GM19463 (cell line): ENCODE measurements around the gene MARK1.

Experiments used
- ATAC-seq: cut with Tn5 transposase; IDR thresholded peaks from one replicate; pipeline ENCODE4 v1.9.1; 2021; ENCODE audit warnings: mild to moderate bottlenecking, moderate library complexity; ENCODE audit not compliant: unreplicated experiment

MARK1 gene

DNA sequence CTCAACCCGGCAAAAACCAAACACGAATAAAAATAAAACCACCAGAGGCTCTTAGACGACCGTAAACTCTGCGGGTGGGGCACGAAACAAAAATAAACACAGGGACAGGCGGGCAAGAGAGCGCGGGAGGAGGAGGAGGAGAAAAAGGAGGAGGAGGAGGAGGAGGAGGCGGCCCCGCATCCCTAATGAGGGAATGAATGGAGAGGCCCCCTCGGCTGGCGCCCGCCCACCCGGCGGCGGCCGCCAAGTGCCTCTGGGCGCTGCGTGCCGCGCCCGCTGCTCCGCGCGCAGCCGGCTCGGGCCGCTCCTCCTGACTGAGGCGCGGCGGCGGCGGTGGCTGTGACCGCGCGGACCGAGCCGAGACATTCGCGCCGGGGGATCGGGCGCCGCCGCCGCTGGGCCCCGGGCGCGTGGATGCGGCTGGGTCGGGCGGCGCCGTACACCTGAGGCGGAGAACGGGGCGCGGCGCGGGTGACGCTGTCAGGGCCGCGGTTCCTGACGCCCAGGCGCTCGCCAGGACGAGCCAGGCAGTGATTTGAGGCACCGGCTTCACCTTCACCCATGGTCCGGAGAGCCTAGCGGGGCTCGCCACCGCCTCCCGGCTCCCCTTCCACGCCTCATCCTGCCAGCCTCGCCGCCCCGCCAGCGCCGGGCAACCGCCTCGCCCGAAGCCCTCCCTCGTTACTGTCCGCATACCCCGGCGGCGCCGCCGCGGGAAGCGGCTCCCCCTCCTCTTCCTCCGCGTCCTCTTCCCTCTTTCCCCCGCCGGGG, at the start of gene MARK1:
TSS of gene MARK1 (plus strand) at position 229 of the 771 bp plus-strand sequence. CDS start 687 bp downstream, outside the sequence.
- ATAC-seq = peak; percentile 62

- no peak for ATAC-seq
Observed at GRCh38 chr1:220483700-220484099, 44.2 kb upstream of the MARK1 start.

DNA sequence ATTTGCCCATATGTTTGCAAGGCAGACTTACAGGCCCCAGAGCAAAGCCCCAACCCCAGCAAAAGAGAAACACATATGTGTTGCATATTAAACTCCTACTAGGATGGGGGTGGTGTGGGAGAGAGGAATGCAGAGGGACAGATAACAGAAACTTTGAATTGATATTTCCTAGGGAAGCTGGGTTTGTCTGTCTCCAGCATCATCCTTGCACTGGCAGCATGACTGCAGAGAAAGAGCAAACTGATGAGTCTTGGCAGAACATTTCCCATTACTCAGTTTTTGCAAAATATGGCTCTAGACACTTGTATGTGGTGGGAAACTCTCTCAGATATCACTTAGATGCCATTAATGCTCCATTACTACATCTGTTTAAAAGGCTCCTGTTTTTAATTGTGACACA, 43.8 kb upstream of the MARK1 start:
- no peak for ATAC-seq

DNA sequence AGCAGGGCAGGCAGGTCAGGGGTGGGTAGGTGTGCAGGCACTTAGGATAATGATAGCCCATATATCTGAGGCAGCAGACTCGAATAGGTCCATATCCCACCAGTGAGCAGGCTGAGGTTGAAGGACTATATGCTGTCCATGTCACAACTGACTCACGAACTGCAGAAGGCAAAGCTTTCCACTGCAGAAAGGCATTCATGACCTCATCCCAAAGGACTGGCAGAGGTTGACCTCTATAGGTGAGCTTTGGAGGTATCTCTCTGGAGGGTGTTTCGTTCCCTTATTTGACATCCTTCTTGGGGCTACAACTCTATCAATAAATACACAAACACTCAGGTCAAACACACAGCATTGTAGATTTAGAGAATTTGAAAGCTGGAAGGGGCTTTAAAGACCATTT, 42.8 kb upstream of the MARK1 start:
- no peak for ATAC-seq

- no peak for ATAC-seq
Observed at GRCh38 chr1:220485791-220486190, 42.1 kb upstream of the MARK1 start.

DNA sequence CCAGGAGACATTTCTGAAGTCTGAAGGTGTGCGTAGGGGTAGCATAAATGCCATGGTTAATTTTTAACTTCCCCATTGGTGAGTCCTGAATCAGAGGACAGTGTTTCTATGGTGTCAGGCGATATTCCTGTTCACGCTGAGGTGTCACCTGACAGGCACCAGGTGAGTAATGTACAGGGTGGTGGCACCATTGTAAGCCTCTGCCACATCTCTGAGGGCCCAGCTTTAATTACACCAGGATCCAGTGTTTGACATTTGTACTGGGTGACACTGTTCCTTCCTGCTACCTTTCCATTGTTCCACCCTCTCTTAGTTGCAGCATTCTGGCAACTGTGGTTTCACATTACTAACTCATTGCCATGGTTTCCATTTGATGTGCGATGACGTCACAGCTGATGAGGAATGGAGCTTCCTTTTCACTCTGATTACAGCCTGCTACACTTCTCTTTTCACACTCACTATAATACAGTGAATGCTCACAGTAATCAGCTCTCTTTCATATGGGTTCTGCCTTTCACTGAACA, 40.6 kb upstream of the MARK1 start:
- ATAC-seq = no peak

- no peak for ATAC-seq
Observed at GRCh38 chr1:220491891-220492290, 36.0 kb upstream of the MARK1 start.

DNA sequence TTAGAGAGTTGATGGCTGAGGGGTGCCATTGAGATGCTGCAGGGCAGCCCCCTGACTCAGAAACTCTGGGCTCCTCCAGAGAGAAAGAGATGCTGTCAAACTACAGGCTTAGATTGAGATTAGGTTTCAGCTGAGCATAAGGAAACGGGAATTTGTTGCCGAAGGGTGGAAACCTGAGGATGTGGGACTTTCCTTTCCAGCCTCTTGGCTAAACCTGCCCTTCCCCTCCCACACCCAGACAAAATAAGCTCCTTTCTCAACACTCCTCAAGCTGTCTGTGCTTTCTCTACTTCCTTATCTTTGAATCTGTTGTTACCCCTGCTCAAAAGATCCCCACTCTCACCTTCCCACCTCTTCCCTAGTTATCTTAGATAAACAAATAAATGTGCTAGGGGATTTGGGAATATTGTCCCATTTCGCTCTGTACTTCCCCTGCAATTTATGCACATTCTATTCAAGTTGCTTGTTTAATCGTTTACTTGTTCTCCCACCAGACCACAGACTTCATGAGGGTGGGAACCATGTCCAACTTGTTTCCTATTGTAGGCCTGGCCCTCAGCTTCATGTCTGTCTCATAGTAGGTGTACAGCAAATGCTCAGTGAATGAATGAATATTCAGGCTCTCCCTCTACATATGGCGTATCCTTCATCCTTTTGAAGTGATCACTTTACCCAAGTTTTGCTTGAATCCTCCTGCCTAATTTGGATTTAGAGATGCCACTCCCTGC, 30.6 kb upstream of the MARK1 start:
- ATAC-seq = no peak

- no peak for ATAC-seq
Observed at GRCh38 chr1:220498188-220498587, 29.7 kb upstream of the MARK1 start.

DNA sequence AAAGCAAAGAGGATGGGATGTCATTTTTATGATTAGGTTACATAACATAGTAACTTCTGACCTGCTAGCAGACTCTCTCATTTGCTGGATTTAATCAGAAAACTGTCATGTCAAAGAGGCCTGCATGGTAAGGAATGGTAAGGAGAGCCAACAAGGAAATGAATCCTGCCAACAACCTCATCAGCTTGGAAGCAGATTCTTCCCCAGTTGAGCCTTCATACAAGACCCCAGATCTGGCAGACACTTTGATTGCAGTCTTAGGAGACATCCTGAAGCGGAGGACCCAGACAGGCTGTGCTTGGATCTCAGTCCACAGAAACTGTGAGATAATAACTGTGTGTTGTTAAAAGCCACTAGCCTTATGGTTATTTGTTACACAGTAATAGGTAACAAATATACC, 27.6 kb upstream of the MARK1 start:
- no peak for ATAC-seq

DNA sequence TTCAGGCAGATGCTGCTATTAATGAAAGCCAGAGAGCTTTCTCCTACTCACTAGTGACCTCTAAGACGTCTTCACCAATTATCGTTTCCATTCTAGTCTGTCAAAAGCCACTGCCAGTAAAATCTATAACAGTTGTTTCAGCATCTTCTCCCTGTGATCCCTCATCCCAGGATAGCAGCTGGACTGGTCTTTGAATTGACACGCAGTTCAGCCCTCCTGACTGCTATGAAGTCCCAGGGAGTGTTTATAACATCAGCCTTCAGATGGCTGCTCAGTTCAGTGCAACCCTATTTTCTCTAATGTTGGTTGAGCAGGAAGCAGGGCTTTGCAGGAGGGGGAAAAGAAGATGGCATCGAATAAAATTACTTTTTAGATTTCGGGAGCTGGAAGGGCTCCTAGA, 23.6 kb upstream of the MARK1 start:
- no peak for ATAC-seq

DNA sequence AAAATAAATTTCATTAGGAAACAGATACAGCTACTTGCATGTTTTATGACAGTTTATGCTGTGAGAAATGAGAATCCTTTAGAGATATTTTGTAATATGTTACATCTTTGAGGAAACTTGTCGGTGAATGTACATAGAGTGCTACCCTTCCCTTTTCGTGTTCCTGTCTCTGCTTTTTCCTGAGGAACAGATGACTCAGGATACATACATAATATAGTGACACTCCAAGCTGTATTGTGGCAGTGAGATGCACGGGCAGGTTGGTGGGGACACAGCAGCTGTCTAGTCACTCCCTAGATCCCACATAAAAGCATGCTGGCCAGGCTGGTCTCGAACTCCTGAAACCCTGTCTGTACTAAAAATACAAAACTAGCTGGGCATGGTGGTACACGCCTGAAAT, 20.9 kb upstream of the MARK1 start:
- no peak for ATAC-seq

DNA sequence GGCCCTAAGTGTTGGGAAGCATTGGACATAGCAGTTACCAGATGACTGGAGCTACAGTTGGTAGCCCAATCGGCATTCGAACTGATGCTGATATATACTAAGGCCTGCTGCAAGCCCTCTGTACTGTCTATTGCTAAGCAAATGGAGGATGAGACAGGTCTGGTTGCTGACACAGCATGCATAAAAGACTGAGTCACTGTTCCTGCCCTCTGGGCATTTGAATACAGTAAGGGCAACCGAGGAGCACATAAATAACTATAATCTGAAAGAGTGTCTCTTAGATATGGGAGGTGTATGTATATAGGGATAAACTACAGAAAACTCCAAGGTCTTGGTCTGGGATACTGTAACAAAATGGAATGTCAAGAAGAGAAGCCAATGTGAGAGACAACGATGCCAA, 16.8 kb upstream of the MARK1 start:
- no peak for ATAC-seq

GRCh38 chr1:220511785-220512184, 16.2 kb upstream of the MARK1 start:
- ATAC-seq = no peak

DNA sequence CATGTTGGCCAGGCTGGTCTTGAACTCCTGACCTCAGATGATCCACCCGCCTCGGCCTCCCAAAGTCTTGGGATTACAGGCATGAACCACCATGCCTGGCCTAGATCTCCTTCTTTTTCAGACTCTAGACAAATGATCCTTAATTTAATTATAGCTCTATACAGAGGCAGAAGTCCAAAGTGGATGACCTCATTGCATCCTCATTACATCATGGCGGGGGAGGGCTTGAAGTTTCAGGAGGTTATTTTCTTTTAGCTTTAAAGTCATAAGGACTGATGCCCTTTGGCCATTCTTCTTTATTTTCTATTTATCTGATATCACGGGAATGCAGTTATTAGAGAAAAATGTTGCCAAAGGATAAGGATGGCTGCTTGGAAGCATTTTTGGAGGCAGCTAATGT, 14.1 kb upstream of the MARK1 start:
- ATAC-seq = no peak

GRCh38 chr1:220514256-220514655, 13.7 kb upstream of the MARK1 start:
- ATAC-seq = no peak

- ATAC-seq = no peak
Observed at GRCh38 chr1:220516014-220516721, 11.8 kb upstream of the MARK1 start.

DNA sequence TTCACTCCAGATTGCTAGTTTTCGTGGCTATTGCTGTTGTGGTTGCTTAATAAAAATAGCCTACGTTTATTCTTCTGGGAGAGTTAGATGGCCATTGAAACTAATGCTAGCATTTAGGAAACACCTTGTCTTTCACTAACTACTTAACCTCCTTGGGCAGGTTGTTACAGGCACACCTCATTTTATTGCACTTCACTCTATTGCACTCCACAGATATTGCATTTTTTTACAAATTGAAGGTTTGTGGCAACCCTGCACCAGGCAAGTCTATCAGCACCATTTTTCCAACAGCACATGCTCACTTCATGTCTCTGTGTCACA, 11.3 kb upstream of the MARK1 start:
- ATAC-seq = no peak

GRCh38 chr1:220521778-220522177, 6.2 kb upstream of the MARK1 start:
- no peak for ATAC-seq

DNA sequence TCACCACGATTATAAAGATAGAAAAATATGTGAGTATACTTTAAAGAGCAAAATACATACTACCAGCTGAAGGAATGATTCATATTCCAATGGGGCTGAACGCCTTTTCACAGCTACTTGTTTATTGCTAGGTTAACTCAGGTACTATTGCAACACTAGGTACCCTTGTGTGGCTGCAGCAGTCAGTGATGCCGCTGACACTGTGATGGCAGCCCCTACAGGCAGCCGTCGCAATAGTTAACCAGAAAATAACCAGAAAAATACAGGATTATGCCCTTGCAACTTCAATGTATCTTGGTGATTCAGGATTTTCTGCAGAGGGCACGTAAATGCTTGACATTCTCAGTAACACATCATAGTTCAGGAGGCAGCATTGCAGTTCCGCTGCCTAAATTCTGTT, 1.6 kb upstream of the MARK1 start:
- no peak for ATAC-seq

GRCh38 chr1:220527279-220527907, 543 bp upstream of the MARK1 start:
- no peak for ATAC-seq
